Left ventricle myocardium inferior (tissue), 1 donor: ENCODE data around the gene SRGAP2C. TPM values are rescaled to one million over a fixed set of nuclear protein-coding genes. Genes with fewer than 3 reads are reported as not detected.
A peak's percentile ranks its signal among the peaks of the same experiment; 100 is the strongest.
"Not testable (repeated sequence)": the region's sequence is repeated elsewhere in the genome, so short reads cannot be mapped to it uniquely, and the experiment has no call there.

Experiments
- DNase-seq: peaks from one replicate; pipeline ENCODE4 v3.0.0-alpha.2; 2020
- H3K27ac ChIP-seq: fragments of 200-600 bp; replicated peaks from 2 replicates; pipeline ENCODE4 v1.8.0; 2021
- H3K27me3 ChIP-seq: fragments of 200-600 bp; 2 replicates; pipeline ENCODE4 v1.8.0; 2021; ENCODE audit warnings: low read depth
- H3K36me3 ChIP-seq: fragments of 200-600 bp; 2 replicates; pipeline ENCODE4 v1.8.0; 2021
- H3K4me1 ChIP-seq: fragments of 200-600 bp; 2 replicates; pipeline ENCODE4 v1.8.0; 2021
- H3K4me3 ChIP-seq: fragments of 200-600 bp; 2 replicates; pipeline ENCODE4 v1.8.0; 2021; ENCODE audit warnings: mild to moderate bottlenecking, moderate library complexity
- H3K9me3 ChIP-seq: fragments of 200-600 bp; replicated peaks from 2 replicates; pipeline ENCODE4 v1.8.0; 2021
- intact Hi-C: fragments of 100-400 bp; cut with micrococcal nuclease; formaldehyde crosslinking; loops from one replicate; pipeline ENCODE4 v1.11.0; 2022
- total RNA-seq: library from RNA; stranded (reverse); fragmentation: NEBNext Ultra II Directional; extraction: Animal tissue kit (Norgen Biotek cat#: 25700); gene quantifications from one replicate; pipeline ENCODE4 v1.2.1, GENCODE V29; 2021
- donor health status: DM: no; HTN: yes; CAD: no; lungs with severe emphysema.

Gene SRGAP2C
- total RNA-seq, 1 donor from 2014 or later: 12.4 TPM

DNA sequence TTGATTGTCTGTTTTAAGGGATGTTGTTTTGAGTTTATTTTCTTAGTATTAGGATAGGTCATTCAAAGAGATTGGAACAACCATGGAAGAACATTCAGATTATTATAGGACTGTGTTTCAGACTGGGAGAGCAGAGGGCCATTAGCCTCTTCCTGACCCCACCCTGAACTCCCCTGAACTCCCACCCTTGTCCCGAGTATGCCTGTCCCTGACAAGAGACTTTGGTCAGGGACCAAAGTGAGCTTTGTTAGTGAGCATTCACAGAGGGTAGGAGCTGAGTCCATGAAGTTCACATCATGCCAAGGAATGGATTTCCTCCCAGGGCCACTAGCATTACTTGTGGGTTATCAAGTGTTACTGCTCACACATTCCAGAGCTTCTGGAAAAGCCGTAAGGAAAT lies 172.0 kb downstream of the SRGAP2C start:
- DNase-seq, H3K27ac ChIP-seq, H3K9me3 ChIP-seq, H3K4me3 ChIP-seq, H3K27me3 ChIP-seq, H3K4me1 ChIP-seq, intact Hi-C loops, H3K36me3 ChIP-seq: not testable (repeated sequence)

DNA sequence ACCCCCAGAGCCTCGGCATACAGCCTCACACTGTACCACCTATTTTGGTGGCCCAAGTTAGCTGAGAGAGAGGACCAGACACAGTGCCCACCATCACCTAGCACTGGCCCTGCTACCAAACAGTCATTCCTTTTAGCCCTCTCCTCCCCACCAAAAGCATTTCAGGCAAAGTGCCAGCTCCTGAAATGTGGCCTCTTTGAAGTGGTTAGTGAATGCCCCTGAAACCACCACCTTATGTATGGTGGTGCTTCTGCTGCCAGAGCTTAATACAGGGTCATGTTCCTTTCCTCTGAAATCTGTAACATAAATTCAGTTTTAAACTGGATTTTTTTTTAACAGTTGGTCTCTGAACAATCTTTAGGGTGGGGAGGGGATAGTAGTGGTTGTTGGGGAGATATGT lies 175.8 kb downstream of the SRGAP2C start:
- DNase-seq, H3K4me3 ChIP-seq, H3K9me3 ChIP-seq, H3K36me3 ChIP-seq, H3K27ac ChIP-seq, intact Hi-C loops, H3K27me3 ChIP-seq, H3K4me1 ChIP-seq: not testable (repeated sequence)

DNA sequence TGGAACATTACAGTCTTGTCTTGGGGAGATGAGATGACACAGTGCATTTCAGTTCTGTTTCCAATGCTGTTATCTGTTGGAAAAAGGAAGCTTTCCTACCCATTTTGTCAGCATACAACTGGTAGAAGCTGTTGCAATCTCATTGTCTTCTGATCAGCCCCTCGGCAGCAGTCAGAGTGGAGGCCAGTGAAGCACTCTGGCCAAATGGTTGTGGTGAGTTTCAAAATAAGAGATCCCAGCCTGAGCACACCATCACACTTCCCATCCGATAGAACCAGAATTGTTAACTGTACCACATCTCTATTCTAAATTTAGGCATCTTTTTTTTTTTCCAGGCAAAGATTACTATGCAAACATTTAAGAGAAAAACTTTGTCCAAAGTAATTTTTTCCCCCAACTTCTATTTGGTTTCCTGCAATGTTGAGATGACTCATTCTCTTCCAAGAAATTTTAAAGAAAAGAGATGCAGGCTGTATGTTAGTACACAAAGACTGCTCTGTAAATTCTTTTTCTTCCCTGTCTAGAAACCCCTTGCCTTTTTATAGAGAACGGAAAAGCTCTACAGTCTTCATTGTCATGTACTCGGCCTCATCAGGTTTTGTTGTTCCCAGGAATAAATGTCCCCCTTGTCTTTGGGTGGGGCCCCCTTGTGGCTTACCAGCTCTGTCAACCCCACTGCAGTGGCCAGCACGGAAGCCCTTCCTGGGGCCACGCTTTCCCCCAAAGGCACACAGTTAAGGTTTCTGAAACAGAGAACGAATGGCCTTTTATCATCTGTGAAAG lies 176.9 kb downstream of the SRGAP2C start:
- H3K27ac ChIP-seq, H3K4me1 ChIP-seq, H3K36me3 ChIP-seq, DNase-seq, intact Hi-C loops, H3K4me3 ChIP-seq, H3K27me3 ChIP-seq, H3K9me3 ChIP-seq: not testable (repeated sequence)

DNA sequence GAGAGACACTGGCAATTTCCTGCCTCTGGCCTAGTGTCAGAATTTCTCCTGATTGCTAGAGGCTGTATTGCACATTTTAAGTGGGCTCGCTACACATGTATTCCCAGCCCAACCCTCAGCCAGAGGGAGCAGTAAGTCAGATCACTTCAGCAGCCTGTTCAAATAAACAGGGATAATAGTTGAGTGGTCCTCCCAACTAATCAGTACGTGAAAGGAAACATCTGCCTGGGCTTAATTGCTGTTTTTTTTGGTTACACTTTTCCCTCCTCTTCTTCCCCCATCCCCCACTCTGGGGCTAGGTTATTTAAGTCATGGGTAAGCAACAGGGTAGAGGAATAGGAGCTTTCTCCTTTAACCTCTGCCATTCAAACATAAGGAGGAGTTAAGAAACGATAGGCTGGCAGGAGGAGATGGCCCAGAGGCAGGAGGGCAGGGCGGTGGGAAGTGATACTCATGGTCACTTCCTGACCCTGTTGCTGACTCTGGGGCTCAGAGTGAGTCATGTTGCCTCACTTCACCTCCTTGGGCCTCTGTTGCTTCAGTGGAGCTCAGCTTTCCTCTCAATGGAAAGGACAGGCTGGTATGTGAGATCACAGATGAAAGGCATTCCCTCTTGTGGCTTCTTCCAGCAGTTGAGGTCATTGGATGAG lies 177.6 kb downstream of the SRGAP2C start:
- H3K27me3 ChIP-seq, intact Hi-C loops, H3K9me3 ChIP-seq, H3K36me3 ChIP-seq, H3K27ac ChIP-seq, H3K4me1 ChIP-seq, H3K4me3 ChIP-seq: not testable (repeated sequence)
- peak; percentile 28 for DNase-seq

DNA sequence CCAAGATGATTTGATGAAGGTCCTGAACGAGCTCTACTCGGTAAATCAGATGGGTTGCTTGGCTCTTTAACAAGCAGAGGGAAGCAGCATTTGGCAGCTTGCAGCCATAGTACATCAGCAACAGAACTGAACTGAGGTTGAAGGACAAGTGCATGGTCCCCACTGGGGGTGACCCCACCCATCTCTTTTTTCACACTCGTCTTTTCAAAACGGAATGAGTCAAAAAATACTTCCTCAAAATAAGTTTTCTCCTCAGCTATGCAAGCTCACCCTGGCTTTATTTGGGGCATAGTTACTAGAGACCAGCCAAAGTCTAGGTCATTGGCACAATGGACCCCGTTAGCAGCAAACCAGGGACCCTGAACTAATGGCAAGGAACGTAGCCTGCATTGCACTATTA lies 180.5 kb downstream of the SRGAP2C start:
- not testable (repeated sequence) for DNase-seq

DNA sequence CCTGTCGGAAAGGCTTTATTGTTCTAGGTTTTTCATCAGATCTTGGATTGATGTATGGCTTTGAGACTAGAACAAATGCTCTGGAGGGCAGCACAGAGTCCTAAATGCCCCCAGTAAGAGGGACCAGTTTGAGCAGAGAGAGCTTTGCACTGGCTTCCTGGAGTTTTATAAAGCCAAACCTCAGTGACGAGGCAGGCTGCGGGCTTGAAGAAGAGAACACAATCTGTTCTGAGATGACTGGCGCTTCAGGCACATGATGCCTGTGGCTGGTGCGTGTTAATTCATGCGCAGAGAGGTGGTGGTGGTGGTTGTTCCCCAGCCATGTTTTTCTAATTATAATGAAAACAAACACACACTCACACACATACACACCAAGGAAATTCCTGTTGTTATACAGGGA lies 180.9 kb downstream of the SRGAP2C start:
- H3K9me3 ChIP-seq, DNase-seq, H3K36me3 ChIP-seq, intact Hi-C loops, H3K27ac ChIP-seq, H3K27me3 ChIP-seq, H3K4me3 ChIP-seq, H3K4me1 ChIP-seq: not testable (repeated sequence)

More for the DNA sequence above, 180.5 kb downstream of the SRGAP2C start:
- H3K27ac ChIP-seq, H3K27me3 ChIP-seq, H3K9me3 ChIP-seq, H3K36me3 ChIP-seq, H3K4me3 ChIP-seq, H3K4me1 ChIP-seq, intact Hi-C loops: not testable (repeated sequence)

DNA sequence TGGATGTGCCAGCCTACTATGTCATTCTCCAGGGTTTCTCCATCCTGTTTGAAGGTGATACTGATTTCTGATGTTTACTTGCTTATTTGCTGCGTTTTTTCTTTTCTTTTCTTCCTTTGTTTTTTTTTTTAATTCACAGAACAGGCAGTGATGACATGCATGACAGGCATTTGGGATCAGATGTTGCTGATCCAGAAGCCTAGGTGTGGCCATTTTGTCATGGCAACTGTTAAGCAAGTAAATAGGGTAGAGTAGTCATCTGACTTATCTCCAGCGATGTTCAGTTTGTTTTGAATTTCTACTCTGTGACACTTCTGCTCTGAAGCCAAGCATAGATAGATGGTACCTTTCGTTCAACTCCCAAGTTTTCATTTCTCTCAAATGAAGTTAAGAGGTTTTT lies 181.4 kb downstream of the SRGAP2C start:
- H3K36me3 ChIP-seq, H3K4me3 ChIP-seq, DNase-seq, H3K27me3 ChIP-seq, H3K9me3 ChIP-seq, H3K27ac ChIP-seq, intact Hi-C loops, H3K4me1 ChIP-seq: not testable (repeated sequence)

DNA sequence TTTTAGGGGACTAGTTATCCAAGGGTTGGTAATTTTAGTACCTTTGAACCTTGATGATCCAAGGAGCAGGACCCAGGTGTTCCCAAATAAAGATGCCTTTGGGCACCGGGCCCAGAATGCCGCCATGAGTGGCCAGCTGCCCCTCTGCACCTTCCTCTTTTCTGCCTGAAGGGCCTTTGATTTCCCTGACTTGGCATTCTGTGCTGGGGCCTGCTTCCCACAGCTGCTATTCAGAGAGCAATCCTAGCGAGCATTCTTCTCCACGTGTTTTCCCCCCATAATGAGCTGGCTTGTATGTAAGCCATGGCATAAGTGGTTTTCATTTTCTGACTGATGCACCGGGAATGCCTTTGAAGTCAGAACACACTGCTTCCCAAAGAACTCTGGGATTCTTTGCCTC lies 184.1 kb downstream of the SRGAP2C start:
- DNase-seq, H3K9me3 ChIP-seq, H3K27me3 ChIP-seq, H3K36me3 ChIP-seq, H3K4me3 ChIP-seq, intact Hi-C loops, H3K4me1 ChIP-seq, H3K27ac ChIP-seq: not testable (repeated sequence)

DNA sequence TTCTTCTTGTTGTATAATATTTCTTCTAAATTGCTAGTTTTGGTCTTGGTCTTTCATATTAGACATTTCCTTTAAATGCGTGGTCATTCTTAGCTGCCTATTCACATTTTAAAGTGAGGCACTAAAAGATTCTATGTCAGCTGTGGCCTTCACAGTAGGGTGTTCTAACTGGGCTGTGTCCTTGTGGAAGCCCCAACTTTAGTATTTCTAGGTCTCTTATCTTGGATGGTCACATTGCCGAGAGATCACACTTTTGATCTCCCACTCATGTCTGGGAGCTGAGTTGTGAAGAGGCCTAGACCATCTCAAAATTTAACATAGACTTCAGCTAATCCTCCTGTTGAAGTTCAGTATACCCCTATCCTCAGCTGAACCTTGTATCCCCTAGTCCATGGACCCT lies 185.2 kb downstream of the SRGAP2C start:
- H3K36me3 ChIP-seq, H3K4me3 ChIP-seq, H3K4me1 ChIP-seq, H3K9me3 ChIP-seq, DNase-seq, intact Hi-C loops, H3K27ac ChIP-seq, H3K27me3 ChIP-seq: not testable (repeated sequence)

DNA sequence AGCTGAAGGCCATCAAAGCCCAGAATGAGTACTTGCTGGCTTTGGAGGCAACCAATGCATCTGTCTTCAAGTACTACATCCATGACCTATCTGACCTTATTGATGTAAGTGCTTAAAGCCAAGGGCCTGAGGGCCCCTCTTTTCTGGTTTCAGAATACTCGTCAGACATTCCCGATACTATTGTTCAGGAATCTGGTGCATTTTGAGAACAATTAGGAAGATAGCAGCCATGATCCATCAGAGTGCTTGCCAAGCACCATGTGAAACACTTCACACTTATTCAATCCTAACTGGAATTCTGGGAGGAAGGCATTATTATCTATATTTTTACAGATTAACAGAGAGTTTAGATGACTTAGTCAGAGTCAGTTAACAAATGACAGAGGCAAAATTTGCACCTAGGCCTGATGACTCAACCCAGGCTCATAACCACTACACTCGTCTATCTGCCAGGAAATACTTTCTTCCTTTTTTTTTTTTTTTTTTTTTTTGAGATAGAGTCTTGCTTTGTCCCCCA lies 190.1 kb downstream of the SRGAP2C start:
- H3K27me3 ChIP-seq, intact Hi-C loops, H3K4me1 ChIP-seq: not testable (repeated sequence)

DNA sequence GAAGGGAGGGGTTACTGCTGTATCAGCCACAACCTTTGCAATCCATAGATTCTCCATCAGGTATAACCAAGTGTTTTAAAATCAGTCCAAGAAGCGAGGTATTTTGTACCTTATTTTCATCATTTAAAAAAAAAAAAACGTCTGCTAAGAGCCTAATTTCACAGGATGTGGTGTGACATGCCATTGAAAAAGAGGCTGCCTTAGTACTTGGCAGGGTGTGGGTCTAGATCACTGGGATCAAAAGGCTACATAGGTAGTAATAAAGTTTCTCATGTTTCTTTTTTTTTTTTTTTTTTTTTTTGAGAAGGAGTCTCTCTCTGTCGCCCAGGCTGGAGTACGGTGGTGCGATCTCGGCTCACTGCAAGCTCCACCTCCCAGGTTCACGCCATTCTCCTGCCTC lies 192.2 kb downstream of the SRGAP2C start:
- H3K27me3 ChIP-seq, DNase-seq, H3K27ac ChIP-seq, H3K36me3 ChIP-seq, intact Hi-C loops, H3K4me3 ChIP-seq, H3K9me3 ChIP-seq, H3K4me1 ChIP-seq: not testable (repeated sequence)

More for the DNA sequence above, 190.1 kb downstream of the SRGAP2C start:
- not testable (repeated sequence) for DNase-seq, H3K36me3 ChIP-seq, H3K9me3 ChIP-seq, H3K27ac ChIP-seq, H3K4me3 ChIP-seq

DNA sequence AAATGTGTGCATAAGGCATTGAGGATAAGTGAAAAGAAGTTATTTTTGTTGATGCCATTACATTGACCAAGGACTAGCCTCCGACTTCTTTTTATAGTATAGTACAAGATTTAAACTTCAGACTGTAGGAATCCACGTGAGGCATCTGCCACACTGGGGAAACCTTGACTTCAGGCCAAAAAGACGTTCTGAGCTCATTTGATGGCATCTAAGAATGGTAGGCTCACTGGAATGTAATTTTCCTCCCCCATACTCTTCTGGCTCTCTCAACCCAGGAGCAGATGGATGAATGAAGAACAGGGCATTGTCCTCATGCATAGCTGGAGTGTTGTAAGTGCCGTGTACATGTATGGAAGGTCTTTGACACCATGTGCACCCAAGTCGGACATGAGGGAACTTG lies 194.0 kb downstream of the SRGAP2C start:
- DNase-seq, H3K36me3 ChIP-seq, H3K9me3 ChIP-seq, intact Hi-C loops, H3K27me3 ChIP-seq, H3K4me1 ChIP-seq, H3K27ac ChIP-seq, H3K4me3 ChIP-seq: not testable (repeated sequence)

DNA sequence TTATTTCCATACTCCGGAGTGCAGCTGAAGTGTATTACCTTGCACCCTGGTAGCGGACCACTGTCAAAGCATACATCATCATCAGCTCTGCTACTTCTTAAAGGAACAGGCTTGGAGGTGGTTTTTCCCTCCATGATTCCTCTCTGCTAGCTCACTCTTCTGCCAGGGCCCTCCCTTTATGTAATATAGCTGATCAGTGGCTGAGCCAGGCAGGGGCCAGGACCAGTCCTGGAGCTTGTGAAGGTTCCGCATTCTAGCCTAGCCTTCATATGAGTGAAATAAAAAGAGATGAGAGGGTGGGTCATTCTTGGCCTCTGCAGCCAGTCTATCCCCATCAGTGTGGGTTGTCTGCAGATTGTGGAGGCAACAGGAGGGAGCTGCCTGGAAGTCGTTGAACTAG lies 200.0 kb downstream of the SRGAP2C start:
- intact Hi-C loops, H3K4me1 ChIP-seq, H3K36me3 ChIP-seq, DNase-seq, H3K9me3 ChIP-seq, H3K4me3 ChIP-seq, H3K27me3 ChIP-seq: not testable (repeated sequence)
- H3K27ac ChIP-seq: peak overlapping the region; percentile 44

DNA sequence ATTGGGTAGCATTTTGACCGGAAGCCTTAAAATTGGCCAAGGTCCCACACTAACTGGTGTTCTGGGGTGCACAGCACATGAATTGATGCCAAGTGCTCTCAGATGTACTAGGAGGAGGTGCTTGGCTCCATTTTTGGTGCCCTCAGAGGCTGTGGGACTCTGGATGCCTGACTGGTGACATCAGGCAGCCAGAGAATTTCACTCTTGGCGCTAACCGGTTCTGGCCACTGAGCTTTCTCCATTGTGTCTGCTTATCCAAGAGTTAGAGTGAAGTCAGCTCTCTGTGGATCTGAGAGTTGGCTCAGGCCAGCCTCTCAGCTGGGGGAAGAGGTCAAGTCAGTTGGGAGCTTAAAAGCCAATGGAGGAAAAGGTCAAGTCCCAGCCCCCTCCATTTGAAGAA lies 200.4 kb downstream of the SRGAP2C start:
- H3K27ac ChIP-seq, H3K4me3 ChIP-seq, intact Hi-C loops, H3K36me3 ChIP-seq, H3K27me3 ChIP-seq, DNase-seq, H3K9me3 ChIP-seq, H3K4me1 ChIP-seq: not testable (repeated sequence)
